Caco-2 (cell line): ENCODE measurements around the gene RIPPLY3. TPM values are rescaled to one million over a fixed set of nuclear protein-coding genes. Genes with fewer than 3 reads are reported as not detected.

ENCODE experiments used
- BruUV-seq: library from RNA; stranded (reverse); fragments of 400-500 nt; replicated peaks from 2 replicates; lab custom pipeline; 2021; lab: Mats Ljungman, UMichigan
- CTCF ChIA-PET: fragments of 300-600 bp; sonication (Branson Sonifier 250); formaldehyde crosslinking; loops from one replicate; lab custom pipeline; 2022; ENCODE audit warnings: antibody characterized with exemption; lab: Charles Lee
- POLR2A ChIA-PET: fragments of 300-600 bp; sonication (Branson Sonifier 250); formaldehyde crosslinking; loops from one replicate; lab custom pipeline; 2022; ENCODE audit warnings: antibody characterized with exemption; lab: Charles Lee
- DNase-seq, 2 experiments: peaks; one replicate each; pipeline versions ENCODE4 v3.0.0 to v3.0.0-alpha.2; 2020 to 2022
- H3K27me3 ChIP-seq: replicated peaks from 2 replicates; pipeline ENCODE4 v1.6.0; 2011; ENCODE audit warnings: low read length; ENCODE audit not compliant: control insufficient read depth, insufficient read depth
- H3K36me3 ChIP-seq: 2 replicates; pipeline ENCODE4 v1.5.1; 2011; ENCODE audit warnings: low read length; ENCODE audit not compliant: control insufficient read depth, insufficient read depth
- H3K4me1 ChIP-seq: fragments of 250-450 bp; sonication (Bioruptor Pico); 2 replicates; pipeline ENCODE4 v1.5.1; 2020; ENCODE audit warnings: mild to moderate bottlenecking
- H3K4me3 ChIP-seq: 2 replicates; pipeline ENCODE4 v1.5.1; 2011; ENCODE audit warnings: low read depth, mild to moderate bottlenecking, control low read depth, low read length
- H3K9me3 ChIP-seq: fragments of 250-450 bp; sonication (Bioruptor Pico); 2 replicates; pipeline ENCODE4 v1.5.1; 2020; ENCODE audit warnings: mild to moderate bottlenecking, moderate library complexity
- H3K27ac Mint-ChIP-seq: one replicate; pipeline ENCODE4 v1.8.0; 2022; ENCODE audit warnings: mixed read lengths; ENCODE audit not compliant: unreplicated experiment
- H3K27me3 Mint-ChIP-seq: one replicate; pipeline ENCODE4 v1.8.0; 2022; ENCODE audit warnings: mixed read lengths; ENCODE audit not compliant: insufficient read depth, unreplicated experiment
- H3K36me3 Mint-ChIP-seq: one replicate; pipeline ENCODE4 v1.8.0; 2022; ENCODE audit warnings: mild to moderate bottlenecking, mixed read lengths; ENCODE audit not compliant: insufficient read depth, unreplicated experiment
- H3K4me1 Mint-ChIP-seq: one replicate; pipeline ENCODE4 v1.8.0; 2022; ENCODE audit warnings: low read depth, mixed read lengths; ENCODE audit not compliant: unreplicated experiment
- H3K4me3 Mint-ChIP-seq: one replicate; pipeline ENCODE4 v1.8.0; 2022; ENCODE audit warnings: mild to moderate bottlenecking, moderate library complexity, mixed read lengths; ENCODE audit not compliant: unreplicated experiment
- H3K9me3 Mint-ChIP-seq: one replicate; pipeline ENCODE4 v1.8.0; 2022; ENCODE audit warnings: mixed read lengths; ENCODE audit not compliant: unreplicated experiment
- CTCF ChIP-seq, 2 experiments: fragments of 200-600 bp in 1 of 2; IDR thresholded peaks; 1 replicate in 1 of 2; 2 replicates in 1 of 2; pipeline versions ENCODE4 v1.5.1 to v1.8.0; 2011 to 2022; ENCODE audit warnings: antibody characterized with exemption in 1 of 2, control low read depth in 1 of 2, inconsistent platforms in 1 of 2, low read depth in 1 of 2, low read length in 1 of 2, mild to moderate bottlenecking in 1 of 2, moderate library complexity in 1 of 2; ENCODE audit not compliant: insufficient read depth in 1 of 2, severe bottlenecking in 1 of 2, unreplicated experiment in 1 of 2
- intact Hi-C: fragments of 100-400 bp; cut with micrococcal nuclease; formaldehyde crosslinking; loops from one replicate; pipeline ENCODE4 v1.10.0; 2022; ENCODE audit not compliant: unreplicated experiment
- total RNA-seq: library from RNA; stranded (reverse); gene quantifications from 2 replicates; pipeline ENCODE4 v1.2.3, GENCODE V29; 2022

Gene RIPPLY3
- total RNA-seq, 1 experiment from 2014 or later: 0.91 TPM

GRCh38 chr21:37036177-37036576 is 29.7 kb downstream of the RIPPLY3 start:
- BruUV-seq: no TSS peak
- CTCF ChIA-PET: no interaction called here
- intact Hi-C loops: no loop called here

GRCh38 chr21:37039411-37040075 is 33.0 kb downstream of the RIPPLY3 start:
- H3K4me3 ChIP-seq: no peak overlapping the region
- H3K9me3 ChIP-seq: no peaks in the 10 kb centered on the region
- ChIA-PET POLR2A (no interaction called here), CTCF (no interaction called here)
- BruUV-seq: no TSS peak
- H3K27me3 Mint-ChIP-seq: no peaks in the 10 kb centered on the region
- no peak overlapping the region for H3K4me3 Mint-ChIP-seq
- no peaks in the 10 kb centered on the region for H3K27me3 ChIP-seq
- intact Hi-C loops: no loop called here
- no peak for TF ChIP-seq CTCF (IDR thresholded peaks at IDR 0.05; ENCODE audit: insufficient read depth in 1 of 2, low read depth in 1 of 2, low read length in 1 of 2, severe bottlenecking in 1 of 2, unreplicated experiment in 1 of 2)
- no peak for DNase-seq
- H3K36me3 ChIP-seq: no peaks in the 10 kb centered on the region
- H3K27ac Mint-ChIP-seq: no peak overlapping the region
- H3K4me1 ChIP-seq: no peaks in the 10 kb centered on the region
- H3K9me3 Mint-ChIP-seq: no peaks in the 10 kb centered on the region
- H3K36me3 Mint-ChIP-seq: no peaks in the 10 kb centered on the region
- no peaks in the 10 kb centered on the region for H3K4me1 Mint-ChIP-seq

More at GRCh38 chr21:37036177-37036576, 29.7 kb downstream of the RIPPLY3 start:
- POLR2A ChIA-PET: no interaction called here
- no peak for TF ChIP-seq CTCF (IDR thresholded peaks at IDR 0.05; ENCODE audit: insufficient read depth in 1 of 2, low read depth in 1 of 2, low read length in 1 of 2, severe bottlenecking in 1 of 2, unreplicated experiment in 1 of 2)
- no peak for DNase-seq
- H3K4me1 Mint-ChIP-seq: no peaks in the 10 kb centered on the region
- Histone ChIP-seq H3K4me3 (no peak overlapping the region), H3K27me3 (no peaks in the 10 kb centered on the region), H3K36me3 (no peaks in the 10 kb centered on the region), H3K4me1 (no peaks in the 10 kb centered on the region), H3K9me3 (no peaks in the 10 kb centered on the region)
- no peaks in the 10 kb centered on the region for H3K9me3 Mint-ChIP-seq
- no peak overlapping the region for H3K4me3 Mint-ChIP-seq
- H3K27ac Mint-ChIP-seq: no peak overlapping the region
- H3K27me3 Mint-ChIP-seq: no peaks in the 10 kb centered on the region
- no peaks in the 10 kb centered on the region for H3K36me3 Mint-ChIP-seq

GRCh38 chr21:37040212-37040611 is 33.7 kb downstream of the RIPPLY3 start:
- Mint-ChIP-seq H3K9me3 (no peaks in the 10 kb centered on the region), H3K4me1 (no peaks in the 10 kb centered on the region), H3K27ac (no peak overlapping the region), H3K36me3 (no peaks in the 10 kb centered on the region), H3K27me3 (no peaks in the 10 kb centered on the region), H3K4me3 (no peak overlapping the region)
- no peak for DNase-seq
- ChIA-PET POLR2A (no interaction called here), CTCF (no interaction called here)
- intact Hi-C loops: no loop called here
- Histone ChIP-seq H3K9me3 (no peaks in the 10 kb centered on the region), H3K4me1 (no peaks in the 10 kb centered on the region), H3K4me3 (no peak overlapping the region), H3K27me3 (no peaks in the 10 kb centered on the region), H3K36me3 (no peaks in the 10 kb centered on the region)
- TF ChIP-seq CTCF (IDR thresholded peaks at IDR 0.05; ENCODE audit: insufficient read depth in 1 of 2, low read depth in 1 of 2, low read length in 1 of 2, severe bottlenecking in 1 of 2, unreplicated experiment in 1 of 2): no peak
- BruUV-seq: no TSS peak
